LNCaP clone FGC (cell line): ENCODE results near the gene CNOT10.

Experiments used
- DNase-seq: peaks from one replicate; pipeline ENCODE4 v3.0.0-alpha.2; 2011; ENCODE audit warnings: low read depth
- H3K4me3 ChIP-seq: 2 replicates; pipeline ENCODE4 v1.5.1; 2011; ENCODE audit warnings: mild to moderate bottlenecking, low read depth, low read length, control low read depth
- TF ChIP-seq, protein P1 (sequence below): IDR thresholded peaks from 2 replicates; pipeline ENCODE4 v1.5.1; 2012; ENCODE audit warnings: mild to moderate bottlenecking; ENCODE audit not compliant: control insufficient read depth, insufficient read depth; ENCODE audit errors: extremely low read depth

Gene CNOT10

DNA sequence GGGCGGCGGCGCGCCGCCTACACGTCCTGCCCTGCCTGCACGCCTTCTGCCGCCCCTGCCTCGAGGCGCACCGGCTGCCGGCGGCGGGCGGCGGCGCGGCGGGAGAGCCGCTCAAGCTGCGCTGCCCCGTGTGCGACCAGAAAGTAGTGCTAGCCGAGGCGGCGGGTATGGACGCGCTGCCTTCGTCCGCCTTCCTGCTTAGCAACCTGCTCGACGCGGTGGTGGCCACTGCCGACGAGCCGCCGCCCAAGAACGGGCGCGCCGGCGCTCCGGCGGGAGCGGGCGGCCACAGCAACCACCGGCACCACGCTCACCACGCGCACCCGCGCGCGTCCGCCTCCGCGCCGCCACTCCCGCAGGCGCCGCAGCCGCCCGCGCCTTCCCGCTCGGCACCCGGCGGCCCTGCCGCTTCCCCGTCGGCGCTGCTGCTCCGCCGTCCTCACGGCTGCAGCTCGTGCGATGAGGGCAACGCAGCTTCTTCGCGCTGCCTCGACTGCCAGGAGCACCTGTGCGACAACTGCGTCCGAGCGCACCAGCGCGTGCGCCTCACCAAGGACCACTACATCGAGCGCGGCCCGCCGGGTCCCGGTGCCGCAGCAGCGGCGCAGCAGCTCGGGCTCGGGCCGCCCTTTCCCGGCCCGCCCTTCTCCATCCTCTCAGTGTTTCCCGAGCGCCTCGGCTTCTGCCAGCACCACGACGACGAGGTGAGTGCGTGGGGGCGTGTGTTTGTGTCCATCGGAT, 133.4 kb downstream of the CNOT10 start:
- DNase-seq = no peak
- H3K4me3 ChIP-seq = no peak overlapping the region
- TF ChIP-seq, protein P1, sequence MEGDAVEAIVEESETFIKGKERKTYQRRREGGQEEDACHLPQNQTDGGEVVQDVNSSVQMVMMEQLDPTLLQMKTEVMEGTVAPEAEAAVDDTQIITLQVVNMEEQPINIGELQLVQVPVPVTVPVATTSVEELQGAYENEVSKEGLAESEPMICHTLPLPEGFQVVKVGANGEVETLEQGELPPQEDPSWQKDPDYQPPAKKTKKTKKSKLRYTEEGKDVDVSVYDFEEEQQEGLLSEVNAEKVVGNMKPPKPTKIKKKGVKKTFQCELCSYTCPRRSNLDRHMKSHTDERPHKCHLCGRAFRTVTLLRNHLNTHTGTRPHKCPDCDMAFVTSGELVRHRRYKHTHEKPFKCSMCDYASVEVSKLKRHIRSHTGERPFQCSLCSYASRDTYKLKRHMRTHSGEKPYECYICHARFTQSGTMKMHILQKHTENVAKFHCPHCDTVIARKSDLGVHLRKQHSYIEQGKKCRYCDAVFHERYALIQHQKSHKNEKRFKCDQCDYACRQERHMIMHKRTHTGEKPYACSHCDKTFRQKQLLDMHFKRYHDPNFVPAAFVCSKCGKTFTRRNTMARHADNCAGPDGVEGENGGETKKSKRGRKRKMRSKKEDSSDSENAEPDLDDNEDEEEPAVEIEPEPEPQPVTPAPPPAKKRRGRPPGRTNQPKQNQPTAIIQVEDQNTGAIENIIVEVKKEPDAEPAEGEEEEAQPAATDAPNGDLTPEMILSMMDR = no peak

DNA sequence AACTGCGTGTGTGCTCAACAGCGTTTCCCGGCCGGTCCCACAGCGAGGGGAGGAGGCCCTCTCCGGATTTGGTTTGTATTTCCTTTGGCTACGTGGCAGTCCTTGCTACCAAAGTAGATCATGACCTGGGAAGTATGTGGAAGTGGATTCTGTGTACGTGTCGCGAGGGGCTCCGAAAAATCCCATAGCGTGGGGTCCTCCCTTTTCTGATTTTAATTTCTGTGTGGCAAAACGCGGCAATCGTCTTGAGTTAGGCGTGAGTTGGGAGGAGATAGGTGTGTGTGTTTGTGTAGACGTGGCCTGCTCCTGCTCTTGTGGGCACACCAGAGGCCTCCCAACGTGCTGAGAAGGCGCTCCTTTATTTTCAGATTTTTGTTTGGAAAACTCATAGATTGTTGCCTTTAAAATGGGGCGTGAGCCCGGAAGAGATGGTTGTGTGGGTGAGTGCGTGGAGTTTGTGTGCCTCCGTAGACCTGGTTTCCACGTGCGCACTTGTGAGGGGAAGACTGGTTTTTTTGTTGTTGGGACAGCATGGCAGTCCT, 134.1 kb downstream of the CNOT10 start:
- TF ChIP-seq, protein P1 = no peak
- no peak for DNase-seq
- H3K4me3 ChIP-seq = no peak overlapping the region

DNA sequence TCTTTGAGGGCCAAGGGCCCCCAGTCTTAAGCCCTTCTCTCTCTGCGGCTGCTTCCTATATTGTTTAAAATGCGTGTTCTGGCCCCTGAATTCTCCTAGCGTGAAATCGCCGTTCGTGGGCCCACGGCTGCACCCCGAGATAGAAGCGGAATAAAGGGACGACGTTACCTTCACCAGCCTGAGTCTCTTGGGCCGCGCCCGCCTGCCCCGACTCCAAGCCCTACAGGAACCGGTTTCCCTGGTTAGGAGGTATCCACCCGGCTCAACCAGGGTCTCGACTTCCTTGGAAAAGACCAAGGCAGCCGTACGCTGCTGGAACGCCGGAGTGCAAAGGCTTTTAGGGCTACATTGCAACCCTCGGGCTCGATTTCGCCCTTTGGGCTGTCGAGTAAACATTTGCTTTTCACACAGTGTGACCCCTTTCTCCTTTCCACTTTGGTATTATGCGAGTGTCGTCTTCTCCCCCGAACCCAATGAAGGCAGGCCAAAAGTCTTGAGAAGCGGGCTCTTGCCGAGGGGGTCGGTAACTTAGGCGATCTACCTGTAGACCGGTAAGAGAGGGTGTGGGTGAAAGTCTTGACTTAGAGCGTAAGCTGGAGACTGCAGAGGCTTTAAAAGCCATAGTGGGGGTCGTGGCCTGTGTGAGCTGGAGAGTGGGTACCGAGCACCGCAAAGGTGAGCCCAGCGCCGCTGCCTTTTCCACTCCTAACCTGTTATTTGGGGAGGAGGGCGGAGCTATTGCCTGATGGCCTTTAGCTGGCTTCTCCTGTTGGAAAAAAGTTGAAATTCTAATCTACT, 134.8 kb downstream of the CNOT10 start:
- no peak overlapping the region for H3K4me3 ChIP-seq

DNA sequence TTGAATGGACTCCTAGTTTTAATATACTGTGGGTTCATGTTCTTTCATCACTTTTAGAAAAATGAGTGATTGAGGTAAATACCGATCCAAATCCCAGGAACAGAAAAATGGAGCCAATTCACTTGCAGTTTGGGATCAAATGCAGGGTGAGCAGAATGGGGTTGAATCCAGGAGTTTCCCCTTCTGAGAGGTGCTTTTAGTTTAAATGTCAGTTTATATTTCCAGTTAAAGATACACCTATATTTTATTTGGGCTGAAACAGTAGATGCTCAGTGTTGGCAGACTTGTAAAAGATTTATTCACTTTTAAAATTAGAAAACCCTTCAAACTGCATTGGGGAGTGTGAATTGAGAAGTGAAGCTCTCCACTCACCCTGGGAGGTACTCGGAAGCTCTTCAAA, 135.4 kb downstream of the CNOT10 start:
- DNase-seq = no peak
- no peak overlapping the region for H3K4me3 ChIP-seq
- TF ChIP-seq, protein P1 = no peak

More for the DNA sequence above, 134.8 kb downstream of the CNOT10 start:
- no peak for DNase-seq
- TF ChIP-seq, protein P1 = no peak

DNA sequence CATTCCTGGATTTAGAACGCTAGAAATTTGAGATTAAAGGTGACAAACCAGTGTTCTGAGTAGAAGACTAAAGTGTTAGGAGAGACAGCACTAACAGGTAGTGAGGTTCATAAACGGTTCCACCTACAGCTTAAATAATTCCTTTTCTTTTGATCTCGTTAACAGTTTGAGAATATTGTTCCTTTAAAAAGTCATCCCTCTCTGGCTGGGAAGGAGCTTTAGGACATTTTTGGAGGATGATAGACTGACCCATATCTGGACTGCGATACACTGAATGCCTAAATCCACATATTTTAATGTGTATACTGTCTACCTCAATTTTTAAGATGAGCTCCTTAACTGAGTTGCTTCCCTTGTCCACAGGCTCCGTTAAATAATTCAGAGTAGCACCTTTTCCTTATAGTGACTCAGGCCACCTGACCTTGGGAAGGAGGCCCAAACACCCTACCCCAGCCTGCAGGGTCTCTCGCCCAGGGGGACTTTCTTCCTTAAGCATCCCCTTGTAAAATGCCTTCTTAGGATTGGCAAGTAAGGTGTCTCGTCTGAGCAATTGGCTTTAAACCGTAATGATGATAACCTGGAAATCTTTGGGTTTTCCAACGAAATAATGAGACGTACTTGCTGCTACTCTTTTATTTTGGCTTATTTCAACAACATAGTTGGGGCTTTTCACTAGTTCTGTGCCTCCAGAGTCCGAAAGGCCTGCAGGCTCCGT, 136.1 kb downstream of the CNOT10 start:
- H3K4me3 ChIP-seq = no peak overlapping the region
- DNase-seq = no peak
- TF ChIP-seq, protein P1 = no peak

DNA sequence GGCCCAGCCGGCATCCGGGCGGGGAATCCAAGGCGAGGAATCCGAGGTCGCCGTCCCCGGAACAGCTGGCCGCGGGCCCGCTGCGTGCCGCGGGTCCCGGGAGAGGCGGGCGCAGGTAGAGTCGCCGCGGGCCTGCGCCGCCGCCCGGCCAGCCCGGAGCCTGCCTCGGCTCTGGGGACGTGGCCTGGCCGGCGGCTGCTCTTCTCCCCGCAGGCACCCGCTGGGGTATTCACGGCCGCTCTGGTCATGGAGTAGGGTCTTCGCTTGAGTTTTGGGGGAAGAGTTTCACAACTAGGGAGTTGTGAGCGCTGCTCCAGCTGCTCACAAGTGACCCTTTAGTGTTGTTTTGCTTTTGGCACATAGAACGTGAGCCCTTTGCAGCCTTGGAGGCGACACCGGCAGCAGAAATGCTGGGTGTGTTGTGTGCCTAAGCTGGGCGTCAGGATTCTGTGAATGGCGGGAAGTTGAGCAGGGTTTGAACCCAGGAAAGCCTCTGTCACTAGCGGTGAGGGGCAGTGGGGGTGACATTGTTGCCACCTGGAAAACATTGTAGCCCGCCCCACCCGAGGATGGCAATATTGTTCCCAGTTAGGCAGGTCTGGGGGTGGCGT, 136.8 kb downstream of the CNOT10 start:
- H3K4me3 ChIP-seq = no peak overlapping the region
- no peak for DNase-seq
- TF ChIP-seq, protein P1 = no peak
